Stimulated activated CD8-positive, alpha-beta memory T cell treated with anti-CD3 and anti-CD28 coated beads, Interleukin-12 subunit alpha, Interleukin-12 subunit beta, amount 100 ng/mL, for 1 hour (primary cell): Measurements from ENCODE around the gene PTPN6.

ENCODE experiments used
- DNase-seq: peaks from one replicate; pipeline ENCODE4 v3.0.0-alpha.2; 2020; ENCODE audit warnings: low read depth

Gene PTPN6

DNA sequence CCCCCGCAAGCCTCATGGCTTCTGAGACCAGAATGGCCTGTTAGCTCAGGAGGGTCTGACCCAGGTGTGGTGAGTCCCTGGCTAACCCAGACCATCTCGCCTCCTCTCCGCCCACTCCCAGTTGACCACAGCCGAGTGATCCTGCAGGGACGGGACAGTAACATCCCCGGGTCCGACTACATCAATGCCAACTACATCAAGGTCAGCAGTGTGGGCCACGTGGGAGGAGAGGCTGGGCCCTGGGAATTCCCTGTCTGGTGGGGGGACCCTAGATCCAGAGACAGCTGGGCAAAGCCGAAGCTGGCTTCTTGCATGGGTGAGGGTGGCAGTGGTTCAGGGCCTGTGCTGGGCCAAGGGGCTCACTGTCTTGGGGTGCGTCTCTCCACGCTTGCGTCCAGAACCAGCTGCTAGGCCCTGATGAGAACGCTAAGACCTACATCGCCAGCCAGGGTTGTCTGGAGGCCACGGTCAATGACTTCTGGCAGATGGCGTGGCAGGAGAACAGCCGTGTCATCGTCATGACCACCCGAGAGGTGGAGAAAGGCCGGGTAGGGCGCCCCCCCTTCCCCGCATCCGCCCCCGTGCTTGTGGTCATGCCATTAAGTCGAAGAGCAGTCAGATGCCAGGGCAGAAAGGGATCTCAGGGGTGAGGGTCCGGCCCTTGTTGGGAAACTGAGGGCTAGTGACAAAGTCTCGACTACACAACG is 5.0 kb downstream of the PTPN6 start:
- DNase-seq: no peak

DNA sequence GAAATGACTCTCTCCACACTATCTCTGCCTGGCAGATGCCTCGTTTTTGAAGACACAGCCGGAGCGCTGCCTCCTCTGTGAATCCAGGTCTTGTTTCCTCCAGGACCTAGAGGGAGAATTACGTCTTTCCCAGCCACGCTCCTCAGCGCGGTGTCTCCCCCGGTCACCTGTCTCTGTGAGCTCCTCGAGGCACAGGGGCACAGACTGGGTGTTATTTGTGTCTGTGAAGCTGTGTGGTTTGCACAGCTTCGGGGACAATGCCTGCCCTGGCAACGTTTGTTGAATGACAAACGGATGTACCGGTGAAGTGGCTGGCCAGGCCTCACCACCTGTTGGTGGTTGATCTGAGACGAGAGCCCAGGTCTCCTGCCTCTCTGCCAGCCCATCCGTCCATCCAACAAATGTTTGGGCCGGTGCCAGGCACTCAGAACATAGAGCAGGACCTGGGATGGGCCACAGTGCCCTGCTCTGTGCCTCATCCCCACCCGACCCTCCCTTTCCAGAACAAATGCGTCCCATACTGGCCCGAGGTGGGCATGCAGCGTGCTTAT is 6.1 kb downstream of the PTPN6 start:
- no peak for DNase-seq

DNA sequence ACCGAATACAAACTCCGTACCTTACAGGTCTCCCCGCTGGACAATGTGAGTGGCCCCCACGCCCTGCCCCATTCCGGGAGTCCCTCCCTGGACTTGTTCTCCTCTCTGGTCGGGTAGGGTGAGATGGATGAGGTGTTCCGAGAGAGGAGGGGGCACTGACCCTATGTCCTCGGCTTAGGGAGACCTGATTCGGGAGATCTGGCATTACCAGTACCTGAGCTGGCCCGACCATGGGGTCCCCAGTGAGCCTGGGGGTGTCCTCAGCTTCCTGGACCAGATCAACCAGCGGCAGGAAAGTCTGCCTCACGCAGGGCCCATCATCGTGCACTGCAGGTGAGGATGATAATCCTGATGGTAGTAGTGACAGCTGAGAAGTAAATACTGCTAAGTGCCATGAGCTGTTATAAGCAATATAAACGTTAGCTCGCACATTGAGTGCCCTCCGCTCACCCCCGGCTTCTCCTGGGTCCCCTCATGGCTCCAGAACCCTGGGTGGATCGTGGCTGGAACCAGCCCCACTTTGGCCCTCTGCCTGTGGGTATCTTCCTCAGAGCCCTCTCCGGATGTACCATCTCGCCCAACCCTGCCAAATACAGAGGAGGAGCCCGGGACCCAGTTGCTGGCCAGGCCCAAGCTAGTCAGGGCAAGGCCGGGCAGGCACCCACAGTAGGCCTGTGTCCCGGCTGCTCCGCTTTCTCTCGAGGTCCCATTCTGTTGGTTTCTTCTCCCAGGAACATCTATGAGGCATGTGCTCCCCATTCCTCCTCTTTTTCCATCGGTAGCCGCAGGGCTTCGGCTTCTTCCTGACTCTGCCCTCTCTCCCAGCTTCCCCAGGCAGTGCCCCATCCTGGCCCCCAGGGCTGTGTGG is 6.8 kb downstream of the PTPN6 start:
- DNase-seq: no peak

DNA sequence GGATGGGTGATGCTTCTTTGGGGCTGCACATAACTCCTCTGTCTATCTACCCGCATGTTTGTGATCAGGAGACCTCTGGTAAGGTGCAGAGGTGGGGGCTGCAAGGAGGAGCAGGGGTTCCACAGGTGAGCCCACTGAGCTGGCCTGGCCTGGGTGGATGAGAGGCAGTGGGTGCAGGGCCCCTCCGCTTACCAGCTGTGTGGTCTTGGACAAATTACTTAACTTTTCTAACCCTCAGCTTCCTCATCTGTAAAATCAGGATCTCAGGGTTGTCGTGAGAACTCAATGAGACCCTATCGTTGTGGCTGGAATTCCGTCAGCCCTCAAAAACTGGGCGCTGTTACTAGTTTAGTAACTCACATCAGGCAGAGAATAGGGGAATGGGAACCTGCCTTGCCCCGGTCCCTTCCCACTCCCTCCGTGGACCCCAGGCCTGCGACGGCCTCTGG is 7.5 kb downstream of the PTPN6 start:
- DNase-seq: no peak

DNA sequence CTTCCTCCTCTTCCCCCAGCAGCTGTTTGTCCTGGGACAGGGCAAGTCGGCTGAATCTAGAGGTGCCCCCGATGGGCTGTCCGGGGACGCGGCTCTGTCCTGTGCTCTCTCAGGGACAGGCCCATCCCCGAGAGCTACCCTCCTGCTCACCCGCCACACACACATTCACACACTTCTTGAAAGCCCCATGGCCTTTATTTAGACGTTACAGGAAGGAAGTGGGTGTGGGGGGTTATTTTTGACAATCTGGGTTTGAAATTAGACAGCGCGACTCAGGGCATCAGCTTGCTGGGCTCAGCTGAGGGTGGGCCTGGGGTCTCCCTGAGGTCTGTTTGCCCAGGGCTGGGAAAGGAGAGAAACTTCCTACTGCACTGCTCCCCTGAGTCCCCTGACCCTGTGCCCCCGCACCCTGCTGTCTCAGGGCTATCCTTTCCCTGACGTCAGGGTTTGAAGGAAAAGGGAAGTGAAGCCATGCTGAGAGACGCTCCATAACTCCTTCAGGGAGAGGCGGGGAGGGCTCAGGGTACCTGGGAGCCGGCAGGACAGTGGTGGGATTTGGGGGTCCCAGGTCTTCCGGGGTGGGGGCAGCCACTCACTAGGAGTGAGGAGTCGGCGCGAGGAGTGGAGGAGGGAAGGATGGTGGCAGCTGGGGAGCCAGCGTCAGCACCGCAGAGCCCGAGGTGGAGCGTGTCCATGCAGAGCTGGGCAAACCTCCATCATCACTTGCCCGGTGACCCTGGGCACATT is 8.1 kb downstream of the PTPN6 start:
- no peak for DNase-seq

DNA sequence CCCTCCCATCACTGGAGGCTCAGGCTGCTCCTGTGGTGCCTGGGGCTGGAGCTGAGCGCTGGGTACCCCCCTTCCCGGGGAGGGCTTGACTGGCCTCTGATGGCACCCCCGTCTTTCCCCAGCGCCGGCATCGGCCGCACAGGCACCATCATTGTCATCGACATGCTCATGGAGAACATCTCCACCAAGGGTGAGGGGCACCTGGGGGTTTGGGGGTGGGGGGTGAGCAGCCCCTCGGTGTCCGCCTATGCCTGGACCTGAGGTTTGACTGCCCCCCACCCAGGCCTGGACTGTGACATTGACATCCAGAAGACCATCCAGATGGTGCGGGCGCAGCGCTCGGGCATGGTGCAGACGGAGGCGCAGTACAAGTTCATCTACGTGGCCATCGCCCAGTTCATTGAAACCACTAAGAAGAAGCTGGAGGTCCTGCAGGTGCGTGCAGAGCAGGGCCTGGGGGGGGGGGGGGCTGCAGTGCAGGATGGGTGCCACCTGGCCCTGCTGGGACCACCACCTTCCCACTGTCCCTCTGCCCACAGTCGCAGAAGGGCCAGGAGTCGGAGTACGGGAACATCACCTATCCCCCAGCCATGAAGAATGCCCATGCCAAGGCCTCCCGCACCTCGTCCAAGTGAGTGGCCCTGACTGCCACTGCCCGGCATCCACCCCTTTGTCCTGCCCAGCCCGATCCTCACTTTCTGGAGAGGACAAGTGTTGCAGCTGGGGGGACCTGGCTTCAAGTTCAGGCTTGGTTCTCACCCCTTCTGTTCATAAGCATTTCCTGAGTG is 8.8 kb downstream of the PTPN6 start:
- DNase-seq: no peak

DNA sequence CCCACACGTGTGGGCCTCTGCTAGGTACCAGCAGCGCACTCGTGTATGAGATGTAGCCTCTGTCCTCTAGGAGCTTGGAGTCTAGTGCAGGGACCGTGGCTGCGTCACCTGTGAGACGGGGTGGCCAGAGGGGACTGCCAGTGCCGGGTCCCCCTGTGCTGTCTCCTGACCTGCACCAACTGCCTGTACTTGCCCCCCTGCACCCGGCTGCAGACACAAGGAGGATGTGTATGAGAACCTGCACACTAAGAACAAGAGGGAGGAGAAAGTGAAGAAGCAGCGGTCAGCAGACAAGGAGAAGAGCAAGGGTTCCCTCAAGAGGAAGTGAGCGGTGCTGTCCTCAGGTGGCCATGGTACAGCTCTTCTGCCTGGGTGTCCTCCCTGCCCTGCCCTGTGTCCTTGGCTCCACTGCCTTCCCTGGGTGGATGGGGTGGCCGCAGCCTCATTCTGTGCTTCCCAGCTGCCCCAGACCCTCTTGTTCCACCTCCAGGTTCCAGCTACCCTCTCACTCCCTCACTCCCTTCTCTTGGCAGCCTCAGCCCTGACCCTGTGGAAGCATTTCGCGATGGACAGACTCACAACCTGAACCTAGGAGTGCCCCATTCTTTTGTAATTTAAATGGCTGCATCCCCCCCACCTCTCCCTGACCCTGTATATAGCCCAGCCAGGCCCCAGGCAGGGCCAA is 9.6 kb downstream of the PTPN6 start:
- DNase-seq: no peak

DNA sequence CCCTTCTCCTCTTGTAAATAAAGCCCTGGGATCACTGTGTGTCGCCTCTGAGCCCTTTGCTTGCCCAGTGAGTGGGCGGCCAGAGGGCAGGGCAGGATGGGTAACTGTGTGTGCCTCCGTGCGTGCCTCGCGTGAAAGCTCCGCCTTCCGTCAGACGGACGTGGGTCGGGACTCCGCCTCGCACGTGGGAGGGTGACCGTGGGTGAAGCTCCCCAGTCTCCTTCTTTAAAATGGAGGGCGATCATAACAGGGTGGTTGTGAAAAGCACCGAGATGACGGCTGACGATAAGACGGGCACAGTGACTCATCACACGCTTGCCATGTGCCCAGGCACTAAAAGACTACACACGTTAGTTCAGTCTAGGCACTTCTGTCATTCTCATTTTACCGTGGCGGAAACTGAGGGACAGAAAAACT is 10.1 kb downstream of the PTPN6 start:
- DNase-seq: peak; percentile 87

DNA sequence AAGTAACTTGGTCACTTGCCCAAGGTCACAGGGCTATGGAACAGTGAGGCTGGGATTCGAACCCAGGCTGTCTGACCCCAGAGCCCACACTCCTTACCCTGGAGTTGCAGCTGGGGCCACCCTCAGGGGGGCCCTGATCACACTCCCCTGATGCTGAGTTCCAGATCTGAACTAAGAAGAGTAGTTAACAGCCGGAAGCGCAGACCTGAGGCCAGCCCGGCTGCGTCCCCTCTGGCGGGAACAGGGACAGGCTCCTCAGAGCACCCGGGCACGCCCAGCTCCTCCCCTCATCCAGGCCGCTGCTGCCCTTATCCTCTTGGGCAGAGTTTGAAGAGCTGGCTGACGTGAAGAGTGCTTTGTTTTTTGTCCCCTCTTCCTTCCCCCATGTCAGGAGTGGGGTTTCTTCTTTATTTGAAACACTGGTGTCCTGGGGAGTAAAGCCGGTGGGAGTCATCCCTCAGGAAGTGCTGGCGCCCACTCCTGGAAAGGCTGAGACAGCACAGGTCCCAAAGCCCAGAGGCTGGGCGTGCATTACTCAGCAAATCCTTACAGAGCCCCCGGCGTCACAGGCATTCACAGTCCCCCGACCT is 10.6 kb downstream of the PTPN6 start:
- no peak for DNase-seq

DNA sequence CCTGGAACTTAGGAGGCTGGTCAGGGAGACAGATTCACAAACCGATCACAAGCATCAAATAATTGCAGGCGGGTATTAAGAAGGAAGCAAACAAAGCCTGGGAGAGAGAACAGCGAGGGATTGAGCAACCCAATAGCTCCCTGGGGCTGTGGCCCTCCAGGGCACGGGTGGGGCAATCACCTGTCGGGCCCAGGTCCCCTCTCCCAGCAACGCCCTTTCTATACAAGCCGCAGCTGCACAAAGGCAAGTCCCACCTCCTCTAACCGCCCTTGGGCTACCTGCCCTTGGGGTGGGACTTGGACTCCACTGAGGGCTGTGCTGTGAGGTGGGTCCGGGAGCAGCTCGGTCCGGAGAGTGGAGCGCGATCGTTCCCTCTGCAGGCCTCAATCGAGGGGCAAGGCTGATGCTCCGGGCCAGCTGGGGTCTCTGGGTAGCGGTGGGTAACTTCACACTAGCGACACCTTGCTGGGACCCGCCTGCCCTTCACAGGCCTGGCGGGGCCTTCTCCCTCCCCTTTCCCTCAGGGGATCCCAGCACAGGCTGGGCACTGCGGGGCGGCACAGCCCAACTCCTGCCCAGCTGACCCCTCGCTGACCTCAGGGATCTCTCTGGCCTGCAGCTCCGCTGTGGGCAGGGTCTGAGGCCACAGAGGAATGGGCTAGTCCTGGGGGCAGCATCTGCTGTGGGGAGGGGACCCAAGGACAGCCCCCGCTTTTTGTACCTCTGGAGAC is 11.3 kb downstream of the PTPN6 start:
- DNase-seq: no peak

DNA sequence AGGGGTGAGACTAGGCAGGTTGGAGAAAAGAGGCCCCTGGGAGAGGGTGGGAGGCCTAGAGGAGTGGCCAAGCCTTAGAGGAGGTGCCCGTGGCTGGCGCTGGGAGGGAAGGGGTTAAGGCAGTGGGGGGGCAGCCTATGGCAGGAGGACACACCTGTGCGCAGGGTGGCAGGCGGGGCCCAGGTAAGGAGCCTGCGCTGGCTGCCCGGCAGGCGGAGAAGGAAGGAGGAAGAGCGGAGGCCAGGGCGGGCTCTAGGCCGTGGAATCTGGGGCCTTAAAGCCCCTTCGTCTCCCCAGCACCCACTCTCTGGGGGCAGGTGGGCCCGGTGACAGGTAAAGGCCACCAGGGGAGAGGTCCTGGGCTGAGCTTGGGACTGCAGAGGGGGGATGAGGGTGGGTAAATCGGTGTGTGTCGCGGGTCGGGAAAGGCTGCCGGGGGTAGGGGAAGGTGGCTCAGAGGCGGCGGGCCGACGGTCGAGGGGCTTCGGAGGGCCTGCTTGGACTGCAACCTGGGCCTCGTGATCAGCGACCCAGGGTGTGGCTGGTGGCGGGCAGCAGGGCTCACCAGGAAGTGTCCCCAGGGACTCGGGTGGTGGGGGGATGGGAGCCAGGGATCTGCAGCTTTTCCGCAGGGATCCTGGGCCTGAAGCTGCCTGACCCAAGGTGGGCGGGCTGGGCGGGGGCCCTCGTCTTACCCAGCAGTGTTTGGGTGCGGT is 12.0 kb downstream of the PTPN6 start:
- DNase-seq: no peak

DNA sequence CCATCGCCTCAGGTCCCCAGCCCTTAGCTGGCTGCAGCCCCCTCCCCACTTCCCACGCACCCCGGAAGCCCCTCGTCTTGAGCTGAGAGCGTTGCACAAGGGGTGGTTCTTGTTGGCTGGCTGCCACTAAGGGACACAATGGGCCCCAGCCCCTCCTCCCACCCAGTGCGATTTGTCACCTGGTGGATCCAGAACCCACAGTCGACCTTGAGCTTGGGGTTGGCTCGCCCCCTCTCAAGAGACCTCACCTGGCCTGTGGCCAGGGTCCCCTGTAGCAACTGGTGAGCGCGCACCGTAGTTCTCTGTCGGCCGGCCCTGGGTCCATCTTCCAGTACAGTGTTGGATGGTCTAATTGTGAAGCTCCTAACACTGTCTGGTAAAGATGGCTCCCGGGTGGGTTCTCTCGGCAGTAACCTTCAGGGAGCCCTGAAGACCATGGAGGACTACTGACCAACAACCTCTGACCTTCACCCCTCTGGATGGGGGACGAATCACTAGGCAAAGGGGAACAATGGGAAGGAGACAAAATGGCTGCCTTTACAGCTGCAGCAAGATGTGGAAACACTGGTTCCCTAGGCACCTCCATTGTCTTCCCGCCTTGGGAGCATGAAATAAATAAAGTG is 12.7 kb downstream of the PTPN6 start:
- DNase-seq: no peak

DNA sequence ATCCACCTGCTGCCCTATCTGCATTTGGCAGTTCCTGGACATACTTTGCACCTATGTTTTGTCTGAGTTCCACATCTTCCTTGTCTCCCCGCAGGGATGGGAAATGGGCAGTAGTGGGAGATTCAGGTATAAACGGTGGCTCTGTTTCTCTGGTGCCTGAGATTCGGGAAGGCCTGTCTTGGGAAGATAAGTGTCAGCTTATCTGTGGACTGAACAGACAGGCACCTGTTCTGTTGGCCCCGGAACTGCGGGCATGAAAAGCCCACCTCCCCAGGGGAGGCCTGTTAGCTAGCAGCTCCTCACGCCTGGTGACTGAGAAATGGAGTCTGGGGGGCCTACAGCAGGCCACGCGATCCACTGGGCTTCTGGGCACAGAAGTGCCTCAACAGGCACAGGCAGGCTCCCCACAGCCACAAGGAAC is 13.5 kb downstream of the PTPN6 start:
- no peak for DNase-seq

DNA sequence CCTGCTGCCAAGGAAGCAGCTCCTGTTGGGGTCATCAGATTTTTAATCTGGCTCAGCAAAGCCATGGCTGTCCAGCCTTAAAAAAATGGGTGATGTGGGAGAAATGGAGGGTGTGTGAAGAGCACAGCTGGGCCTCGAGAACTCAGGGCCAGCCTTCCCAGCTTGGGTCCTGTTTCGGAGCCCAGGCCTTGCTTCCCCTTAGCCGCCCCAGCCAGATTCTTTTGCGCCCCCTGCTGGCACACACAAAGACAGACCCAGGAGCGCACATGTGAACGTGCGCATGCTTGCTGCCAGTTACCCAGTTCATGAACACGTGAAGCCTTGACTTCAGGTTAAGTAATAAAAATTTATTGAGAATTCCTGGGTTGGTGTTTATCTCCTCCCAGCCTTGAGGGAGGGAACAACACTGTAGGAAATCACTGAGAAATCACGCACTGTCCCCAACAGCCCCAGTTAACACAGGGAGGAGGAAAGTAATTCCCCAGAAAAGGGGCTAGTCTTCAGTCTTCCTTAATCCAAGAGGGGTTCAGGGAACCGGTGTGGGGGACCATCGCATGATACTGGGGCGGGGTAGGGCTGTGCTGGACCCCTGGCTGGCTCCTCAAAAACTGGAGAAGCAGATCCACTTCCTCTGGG is 14.0 kb downstream of the PTPN6 start:
- DNase-seq: peak; percentile 85

DNA sequence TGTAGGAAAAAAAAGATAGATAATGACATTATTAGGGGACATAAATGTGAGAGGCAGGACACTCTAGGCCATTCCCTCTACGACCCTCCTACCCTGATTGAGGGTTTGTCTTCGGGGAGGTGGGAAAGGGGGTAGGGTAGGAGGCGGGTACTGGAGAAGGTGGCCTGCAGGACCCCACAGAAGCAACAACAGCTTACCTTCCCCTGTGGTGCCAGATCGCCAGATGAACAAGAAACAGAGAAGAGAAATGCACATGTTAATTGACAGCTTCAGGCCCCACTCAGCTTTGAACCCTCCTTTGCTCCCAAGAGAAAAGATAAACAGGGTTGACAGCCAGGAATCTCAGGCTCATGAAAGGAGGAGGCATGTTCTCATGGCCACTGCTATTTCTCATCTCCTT is 14.6 kb downstream of the PTPN6 start:
- no peak for DNase-seq

DNA sequence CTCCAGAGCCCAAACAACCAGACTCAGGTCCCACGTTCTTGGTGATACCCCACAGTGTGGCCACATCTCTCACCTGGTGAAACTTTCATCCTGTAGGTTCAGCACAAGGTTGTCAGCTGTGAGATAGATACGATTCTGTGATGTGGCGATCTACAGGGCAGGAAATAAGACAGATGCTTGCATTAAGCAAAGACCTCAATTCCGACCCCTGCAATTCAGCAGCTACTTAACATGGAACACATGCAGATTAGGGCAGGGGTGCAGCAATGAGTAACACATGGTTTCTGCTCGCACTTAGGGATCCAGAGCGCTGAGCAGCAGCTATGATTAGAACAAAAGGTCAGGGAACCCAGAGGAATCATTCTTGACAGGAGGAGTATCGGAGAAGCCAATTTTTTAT is 15.2 kb downstream of the PTPN6 start:
- DNase-seq: no peak

DNA sequence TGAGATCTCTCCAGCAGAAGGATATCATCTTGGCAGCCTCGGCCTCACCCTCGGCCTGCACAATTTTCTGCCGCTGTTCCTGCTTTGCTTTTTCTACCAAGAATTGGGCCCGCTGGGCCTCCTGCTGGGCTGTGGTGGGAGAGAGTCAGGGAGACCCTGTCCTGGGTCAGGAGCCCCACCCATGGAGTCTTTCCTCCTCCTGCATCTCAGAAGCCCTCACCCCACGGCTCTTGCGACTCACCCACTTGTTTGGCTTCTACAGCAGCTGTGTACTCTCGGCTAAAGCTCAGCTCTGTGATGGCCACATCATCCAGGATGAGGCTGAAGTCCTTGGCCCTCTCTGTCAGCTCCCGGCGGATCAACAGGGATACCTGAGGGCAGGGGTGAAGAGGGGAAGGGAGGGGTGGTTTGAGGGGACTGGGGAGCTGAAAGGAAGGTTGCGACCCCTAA is 16.5 kb downstream of the PTPN6 start:
- DNase-seq: no peak

DNA sequence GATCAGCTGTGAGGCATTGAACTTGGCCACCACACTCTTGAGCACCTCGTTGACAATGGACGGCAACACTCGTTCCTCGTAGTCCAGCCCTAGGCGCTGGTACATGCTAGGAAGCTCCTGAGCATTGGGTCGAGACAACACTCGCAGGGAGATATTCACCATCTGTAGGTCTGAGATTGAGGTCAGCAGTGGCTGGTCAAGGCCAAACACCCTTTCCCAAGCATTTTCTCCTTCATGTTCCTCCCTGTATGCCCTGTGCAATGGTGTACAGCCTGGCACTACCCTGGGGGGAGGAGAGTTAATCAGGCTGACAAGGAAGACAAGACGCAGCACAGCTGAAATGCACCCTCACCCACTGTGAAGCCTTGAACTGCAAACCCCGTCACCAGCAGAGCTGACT is 17.3 kb downstream of the PTPN6 start:
- no peak for DNase-seq
